ENCODE results near the gene PAGR1. TPM values are rescaled to one million over a fixed set of nuclear protein-coding genes. Genes with fewer than 3 reads are reported as not detected.

Gene PAGR1
- total and polyA plus RNA-seq, 9 of the 15 experiments (the other 6 are each of a cell fraction or from before 2014, with no cell fraction given), result 1.4 to 58.2 (median 16.8) TPM

DNA sequence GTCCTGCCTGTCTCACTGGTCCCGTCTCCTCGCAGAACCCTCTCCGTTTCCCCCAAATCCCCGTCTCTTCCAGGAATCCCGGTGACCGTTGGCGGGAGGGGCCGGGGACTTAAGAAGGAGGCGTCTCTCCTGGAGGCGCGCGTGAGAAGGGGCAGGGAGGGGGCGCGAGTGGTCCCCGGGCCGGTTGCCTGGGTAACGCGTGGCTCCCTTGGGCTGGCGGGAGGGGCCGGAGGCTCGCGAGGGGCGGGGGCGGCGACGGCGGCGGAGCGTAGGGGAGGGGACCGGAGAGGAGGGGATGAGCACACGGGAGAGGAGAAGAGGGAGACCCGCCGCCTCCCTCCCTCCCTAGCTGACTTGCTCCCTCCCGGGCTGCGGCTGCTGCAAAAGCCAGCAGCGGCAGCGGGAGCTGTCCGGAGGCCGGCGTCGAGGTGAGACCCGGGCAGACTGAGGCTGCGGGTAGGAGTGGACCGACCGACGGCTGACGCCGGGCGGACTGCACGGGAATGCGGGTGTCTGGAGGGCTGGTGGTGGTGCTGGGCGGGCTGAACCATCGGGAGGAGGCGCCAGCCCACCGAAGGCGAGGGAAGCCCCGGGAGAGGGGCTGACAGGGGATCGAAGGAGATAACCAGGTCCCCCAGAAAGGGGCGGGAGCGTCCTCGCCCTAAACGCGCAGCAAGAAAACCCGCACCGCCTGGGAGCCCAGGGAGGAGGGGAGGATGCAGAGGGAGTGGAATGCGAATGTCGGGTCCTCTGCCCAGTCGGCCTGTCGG, 3.9 kb upstream of the PAGR1 start, which contains the start of gene PRRT2 (continued):
- no peak for TF ChIP-seq MBD1 (CRISPR knock-in tag; IDR thresholded peaks at IDR 0.05)
- no peak for TF ChIP-seq BRCA1 (IDR thresholded peaks at IDR 0.05)
- no peak for TF ChIP-seq BRCA1 (CRISPR knock-in tag; IDR thresholded peaks at IDR 0.05)
- TF ChIP-seq MXI1 (IDR thresholded peaks at IDR 0.05; ENCODE audit: low read depth, low read length), result no peak
- TF ChIP-seq, protein P1, sequence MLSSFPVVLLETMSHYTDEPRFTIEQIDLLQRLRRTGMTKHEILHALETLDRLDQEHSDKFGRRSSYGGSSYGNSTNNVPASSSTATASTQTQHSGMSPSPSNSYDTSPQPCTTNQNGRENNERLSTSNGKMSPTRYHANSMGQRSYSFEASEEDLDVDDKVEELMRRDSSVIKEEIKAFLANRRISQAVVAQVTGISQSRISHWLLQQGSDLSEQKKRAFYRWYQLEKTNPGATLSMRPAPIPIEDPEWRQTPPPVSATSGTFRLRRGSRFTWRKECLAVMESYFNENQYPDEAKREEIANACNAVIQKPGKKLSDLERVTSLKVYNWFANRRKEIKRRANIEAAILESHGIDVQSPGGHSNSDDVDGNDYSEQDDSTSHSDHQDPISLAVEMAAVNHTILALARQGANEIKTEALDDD (IDR thresholded peaks at IDR 0.05), result no peak
- no peak for TF ChIP-seq ATF7 (IDR thresholded peaks at IDR 0.05)
- TF ChIP-seq, protein P2, sequence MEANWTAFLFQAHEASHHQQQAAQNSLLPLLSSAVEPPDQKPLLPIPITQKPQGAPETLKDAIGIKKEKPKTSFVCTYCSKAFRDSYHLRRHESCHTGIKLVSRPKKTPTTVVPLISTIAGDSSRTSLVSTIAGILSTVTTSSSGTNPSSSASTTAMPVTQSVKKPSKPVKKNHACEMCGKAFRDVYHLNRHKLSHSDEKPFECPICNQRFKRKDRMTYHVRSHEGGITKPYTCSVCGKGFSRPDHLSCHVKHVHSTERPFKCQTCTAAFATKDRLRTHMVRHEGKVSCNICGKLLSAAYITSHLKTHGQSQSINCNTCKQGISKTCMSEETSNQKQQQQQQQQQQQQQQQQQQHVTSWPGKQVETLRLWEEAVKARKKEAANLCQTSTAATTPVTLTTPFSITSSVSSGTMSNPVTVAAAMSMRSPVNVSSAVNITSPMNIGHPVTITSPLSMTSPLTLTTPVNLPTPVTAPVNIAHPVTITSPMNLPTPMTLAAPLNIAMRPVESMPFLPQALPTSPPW (CRISPR knock-in tag; IDR thresholded peaks at IDR 0.05), result peak; percentile 41; the same call in 1 of the 2 replicates
- TF ChIP-seq MGA (IDR thresholded peaks at IDR 0.05), result 0 out of 2 replicates have a peak, but pooled peaks have one; percentile 41
- no peak for TF ChIP-seq JUND (IDR thresholded peaks at IDR 0.05; ENCODE audit: borderline replicate concordance, low read depth, low read length)
- no peak for TF ChIP-seq JUND (tag; IDR thresholded peaks at IDR 0.05; ENCODE audit: borderline replicate concordance, low read depth, low read length)
- TF ChIP-seq ZNF347 (CRISPR knock-in tag; IDR thresholded peaks at IDR 0.05; ENCODE audit: low read depth), result no peak
- TF ChIP-seq HDAC1 (IDR thresholded peaks at IDR 0.05), result peak in 1 of 2 experiments; percentile 13; a peak in 1 of 4 replicates

Data from K562 (cell line).